ENCODE data around the gene LRRIQ1.

Gene LRRIQ1

DNA sequence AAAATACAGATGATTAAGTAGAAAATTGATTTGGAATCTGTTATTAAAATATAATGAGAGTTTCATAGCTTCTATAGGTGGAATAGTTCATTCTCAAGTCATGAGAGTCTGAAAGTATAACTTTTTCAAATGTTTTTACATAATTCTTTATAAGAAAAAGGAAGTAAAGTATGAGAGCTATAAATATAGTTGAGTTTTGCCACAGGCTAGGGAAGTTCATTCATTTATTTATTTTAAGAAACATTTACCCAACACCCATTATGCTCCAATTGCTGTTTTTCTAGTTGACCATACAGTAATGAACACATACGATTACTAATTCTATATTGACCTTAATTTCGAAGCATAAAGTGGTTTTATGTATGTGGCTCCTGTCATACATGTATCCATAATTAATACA lies 24.8 kb downstream of the LRRIQ1 start:
- DNase-seq (ENCODE audit: low read depth, low spot score), result no peak

GRCh38 chr12:85065837-85066482 lies 29.8 kb downstream of the LRRIQ1 start:
- no peak for DNase-seq (ENCODE audit: low read depth, low spot score)

DNA sequence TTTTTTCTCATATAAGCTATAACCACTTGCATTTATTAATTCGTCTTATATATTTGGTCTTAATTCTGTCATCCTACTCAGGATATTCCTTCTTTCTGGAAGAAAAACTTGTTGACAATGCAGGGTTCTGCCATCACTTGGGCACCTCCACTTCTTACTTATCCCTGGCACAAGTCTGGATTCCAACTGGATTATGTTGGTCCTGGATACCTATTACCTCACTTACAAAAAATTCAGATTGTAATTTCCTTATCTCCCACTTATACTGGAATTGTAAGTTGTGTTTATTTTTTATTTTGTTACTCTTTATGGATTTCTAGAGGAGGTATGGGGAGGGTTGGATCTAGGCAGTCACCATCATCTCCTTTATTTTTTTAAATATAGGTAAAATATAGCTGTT lies 36.7 kb downstream of the LRRIQ1 start:
- peak; percentile 18 for DNase-seq (ENCODE audit: low read depth, low spot score)

- peak; percentile 92 for DNase-seq (ENCODE audit: low read depth, low spot score)
These were observed 40.7 kb downstream of the LRRIQ1 start for GRCh38 chr12:85076688-85077430.

GRCh38 chr12:85085066-85085465 lies 48.9 kb downstream of the LRRIQ1 start:
- no peak for DNase-seq (ENCODE audit: low read depth, low spot score)

DNA sequence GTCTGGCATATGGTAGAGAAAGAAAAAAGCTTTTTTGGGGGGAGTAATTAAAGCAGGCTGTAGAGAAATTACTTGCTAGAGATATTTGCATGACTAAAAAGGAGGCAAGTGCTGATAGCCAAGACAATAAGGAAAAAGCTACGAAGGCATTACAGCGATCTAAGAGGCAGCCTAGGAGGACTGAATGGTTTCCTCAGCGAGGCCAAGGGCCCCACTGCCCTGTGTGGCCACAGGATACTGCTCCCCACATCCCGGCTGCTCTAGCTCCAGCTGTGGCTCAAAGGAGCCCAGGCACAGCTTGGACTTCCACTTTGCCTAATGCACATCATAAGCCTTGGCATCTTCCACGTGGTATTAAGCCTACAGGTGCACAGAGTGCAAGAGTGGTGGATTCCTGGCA lies 53.6 kb downstream of the LRRIQ1 start:
- DNase-seq (ENCODE audit: low read depth, low spot score), result no peak

DNA sequence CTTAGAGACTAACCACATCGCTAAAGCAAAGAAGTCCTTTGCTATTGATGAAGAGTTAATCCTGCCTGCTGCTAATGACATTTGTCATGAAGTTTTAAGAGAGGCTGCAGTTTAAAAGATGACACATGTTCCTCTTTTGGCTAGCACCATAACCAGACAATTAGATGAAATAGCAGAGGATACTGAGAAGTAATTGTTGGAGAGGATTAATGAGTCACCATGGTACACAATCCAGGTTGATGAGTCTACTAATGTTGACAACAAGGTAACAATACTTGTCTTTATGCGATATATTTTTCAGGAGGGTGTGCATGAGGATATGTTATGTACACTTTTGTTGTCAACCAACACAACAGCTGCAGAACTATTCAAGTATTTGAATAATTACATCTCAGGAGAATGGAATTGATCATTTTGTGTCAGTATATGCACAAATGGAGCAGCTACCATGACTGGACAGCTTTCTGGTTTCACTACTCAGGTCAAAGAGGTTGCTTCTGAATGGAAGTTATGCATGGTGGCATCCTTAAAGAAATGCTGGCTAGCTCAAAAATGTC lies 56.7 kb downstream of the LRRIQ1 start:
- DNase-seq (ENCODE audit: low read depth, low spot score), result no peak

GRCh38 chr12:85095501-85095900 lies 59.4 kb downstream of the LRRIQ1 start:
- no peak for DNase-seq (ENCODE audit: low read depth, low spot score)

GRCh38 chr12:85130646-85131045 lies 94.5 kb downstream of the LRRIQ1 start:
- peak; percentile 3 for DNase-seq (ENCODE audit: low read depth, low spot score)

- DNase-seq (ENCODE audit: low read depth, low spot score), result no peak
These were observed 102.7 kb downstream of the LRRIQ1 start for GRCh38 chr12:85138833-85139232.

DNA sequence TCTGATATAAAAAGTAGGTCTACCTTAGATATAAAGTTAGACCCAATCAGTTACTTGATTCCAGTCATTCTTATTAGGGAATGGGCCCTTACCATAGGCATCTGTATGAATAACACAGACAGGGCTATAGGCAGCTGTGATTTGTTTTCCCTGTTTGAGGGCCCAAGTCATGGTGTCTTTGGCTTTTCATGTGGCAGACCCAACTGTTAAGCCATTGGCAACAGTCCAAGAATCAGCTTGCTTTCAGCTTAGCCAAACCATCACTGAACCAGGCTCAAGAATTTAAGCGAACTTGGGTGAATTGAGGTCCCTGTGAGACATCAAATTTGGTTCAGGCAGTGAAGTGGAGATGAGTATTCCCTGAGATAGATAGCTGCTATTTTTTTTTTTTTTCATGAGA lies 111.2 kb downstream of the LRRIQ1 start:
- no peak for DNase-seq (ENCODE audit: low read depth, low spot score)

GRCh38 chr12:85152311-85152729 lies 116.2 kb downstream of the LRRIQ1 start:
- no peak for DNase-seq (ENCODE audit: low read depth, low spot score)

- DNase-seq (ENCODE audit: low read depth, low spot score), result peak; percentile 20
These were observed 119.6 kb downstream of the LRRIQ1 start for GRCh38 chr12:85155791-85156190.

DNA sequence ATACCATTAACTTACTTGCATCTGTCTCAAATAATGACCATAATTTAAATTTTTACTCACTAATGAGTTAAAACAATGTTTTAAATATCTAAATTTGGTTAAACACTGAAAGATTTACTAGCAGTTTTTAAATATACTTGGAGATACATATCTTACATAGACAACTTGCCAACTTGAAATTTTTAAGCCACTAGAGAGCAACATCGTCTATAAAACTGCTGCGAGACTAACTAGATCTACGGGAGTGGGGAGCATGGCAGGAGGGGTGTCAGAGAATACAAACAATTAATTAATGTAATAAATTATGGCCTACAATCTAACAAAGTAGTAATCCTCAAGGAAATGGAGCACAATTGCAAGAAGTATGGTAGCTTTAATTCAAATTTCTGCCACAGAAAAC lies 120.4 kb downstream of the LRRIQ1 start:
- no peak for DNase-seq (ENCODE audit: low read depth, low spot score)

- no peak for DNase-seq (ENCODE audit: low read depth, low spot score)
These were observed 121.0 kb downstream of the LRRIQ1 start for GRCh38 chr12:85157035-85157603.

DNA sequence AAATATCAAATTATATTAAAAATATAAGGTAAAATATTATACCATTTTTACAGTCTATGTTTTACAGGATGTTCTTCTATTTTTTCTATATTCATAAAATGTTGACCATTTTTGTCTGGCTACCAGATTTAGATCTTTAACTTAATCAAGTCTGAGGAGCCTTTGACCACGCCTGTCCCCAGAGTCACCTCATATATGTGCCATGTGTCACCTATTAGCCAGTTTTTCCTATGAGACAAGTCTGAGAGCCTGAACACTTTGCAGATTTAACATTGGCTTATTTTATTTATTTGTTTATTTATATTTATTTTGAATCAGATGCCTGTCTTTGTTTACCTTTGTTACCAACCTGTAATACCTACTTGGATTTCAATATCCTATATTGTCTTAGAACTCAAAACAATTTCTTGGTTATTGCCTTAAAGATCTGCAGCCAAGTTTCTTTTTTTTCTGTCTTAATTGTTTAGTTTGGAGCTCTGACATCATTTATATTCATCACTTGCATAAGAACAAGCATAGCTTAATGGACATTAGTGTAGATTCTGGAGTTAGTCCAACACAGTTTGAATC lies 127.7 kb downstream of the LRRIQ1 start:
- no peak for DNase-seq (ENCODE audit: low read depth, low spot score)

GRCh38 chr12:85179680-85180270 lies 143.6 kb downstream of the LRRIQ1 start:
- peak; percentile 62 for DNase-seq (ENCODE audit: low read depth, low spot score)

DNA sequence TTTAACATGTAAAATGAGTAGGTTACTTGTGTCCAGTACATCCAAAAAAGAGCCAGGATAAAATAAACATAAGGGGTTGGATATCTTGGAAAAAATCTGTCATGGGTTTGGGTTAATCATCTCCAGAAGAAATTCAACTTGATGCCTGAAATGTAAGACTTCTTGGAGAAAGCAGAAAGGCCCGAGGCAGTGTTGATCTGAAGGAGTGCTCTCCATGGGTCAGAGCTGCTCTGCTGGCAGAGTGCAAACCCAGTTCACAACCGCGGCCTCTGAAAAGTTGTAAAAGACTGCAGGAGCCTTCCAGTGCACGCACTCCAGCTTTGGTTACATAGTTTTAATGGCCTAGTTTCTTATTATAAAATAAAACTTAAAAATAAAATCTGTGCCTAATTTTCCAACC lies 146.5 kb downstream of the LRRIQ1 start:
- DNase-seq (ENCODE audit: low read depth, low spot score), result no peak

- DNase-seq (ENCODE audit: low read depth, low spot score), result no peak
These were observed 147.7 kb downstream of the LRRIQ1 start for GRCh38 chr12:85183855-85184254.

- DNase-seq (ENCODE audit: low read depth, low spot score), result no peak
These were observed 150.1 kb downstream of the LRRIQ1 start for GRCh38 chr12:85186236-85186635.

GRCh38 chr12:85188619-85189018 lies 152.5 kb downstream of the LRRIQ1 start:
- DNase-seq (ENCODE audit: low read depth, low spot score), result no peak

GRCh38 chr12:85190728-85191127 lies 154.6 kb downstream of the LRRIQ1 start:
- DNase-seq (ENCODE audit: low read depth, low spot score), result no peak
